Glutamatergic neuron (in vitro differentiated cells): ENCODE results near the gene NAMPT. TPM values are rescaled to one million over a fixed set of nuclear protein-coding genes. Genes with fewer than 3 reads are reported as not detected.

Experiments used
- DNase-seq: peaks from one replicate; pipeline ENCODE4 v3.0.0; 2022
- H3K27ac Mint-ChIP-seq: one replicate; pipeline ENCODE4 v1.8.0; 2020; ENCODE audit warnings: mild to moderate bottlenecking, mixed read lengths, inconsistent platforms; ENCODE audit not compliant: unreplicated experiment
- H3K27me3 Mint-ChIP-seq: one replicate; pipeline ENCODE4 v1.8.0; 2020; ENCODE audit warnings: mild to moderate bottlenecking, moderate library complexity, mixed read lengths, inconsistent platforms; ENCODE audit not compliant: unreplicated experiment
- H3K36me3 Mint-ChIP-seq: one replicate; pipeline ENCODE4 v1.8.0; 2020; ENCODE audit warnings: mild to moderate bottlenecking, mixed read lengths, inconsistent platforms; ENCODE audit not compliant: unreplicated experiment
- H3K4me1 Mint-ChIP-seq: one replicate; pipeline ENCODE4 v1.8.0; 2020; ENCODE audit warnings: mild to moderate bottlenecking, low read depth, mixed read lengths, inconsistent platforms; ENCODE audit not compliant: unreplicated experiment
- H3K4me3 Mint-ChIP-seq: one replicate; pipeline ENCODE4 v1.8.0; 2020; ENCODE audit warnings: mild to moderate bottlenecking, mixed read lengths, inconsistent platforms; ENCODE audit not compliant: unreplicated experiment
- H3K9me3 Mint-ChIP-seq: one replicate; pipeline ENCODE4 v1.8.0; 2020; ENCODE audit warnings: mild to moderate bottlenecking, moderate library complexity, mixed read lengths, inconsistent platforms; ENCODE audit not compliant: unreplicated experiment
- CTCF ChIP-seq: fragments of 200-600 bp; sonication (generic); IDR thresholded peaks from one replicate; pipeline ENCODE4 v1.5.0; 2021; ENCODE audit not compliant: partially characterized antibody, unreplicated experiment
- total RNA-seq: library from RNA; stranded (reverse); fragmentation: NEBNext Ultra II Directional; extraction: Animal tissue kit (Norgen Biotek cat#: 25700); gene quantifications from one replicate; pipeline ENCODE4 v1.2.1, GENCODE V29; 2021; ENCODE audit not compliant: unreplicated experiment

The NAMPT gene
- total RNA-seq, 1 donor from 2014 or later = 48.4 TPM

GRCh38 chr7:106262221-106262881, 22.4 kb downstream of the NAMPT start:
- Mint-ChIP-seq H3K27me3 (no peaks in the 10 kb centered on the region), H3K36me3 (no peaks in the 10 kb centered on the region), H3K27ac (no peak overlapping the region), H3K9me3 (no peaks in the 10 kb centered on the region), H3K4me3 (no peak overlapping the region), H3K4me1 (no peaks in the 10 kb centered on the region)
- no peak for DNase-seq
- no peak for TF ChIP-seq CTCF

- TF ChIP-seq CTCF = no peak
- no peaks in the 10 kb centered on the region for H3K4me1 Mint-ChIP-seq
- H3K27ac Mint-ChIP-seq = no peak overlapping the region
- no peaks in the 10 kb centered on the region for H3K27me3 Mint-ChIP-seq
- H3K4me3 Mint-ChIP-seq = no peak overlapping the region
- DNase-seq = no peak
- no peaks in the 10 kb centered on the region for H3K9me3 Mint-ChIP-seq
- no peaks in the 10 kb centered on the region for H3K36me3 Mint-ChIP-seq
These were observed 24.6 kb downstream of the NAMPT start for GRCh38 chr7:106260136-106260561.

GRCh38 chr7:106258789-106259188, 26.0 kb downstream of the NAMPT start:
- no peaks in the 10 kb centered on the region for H3K36me3 Mint-ChIP-seq
- no peak for TF ChIP-seq CTCF
- no peak overlapping the region for H3K4me3 Mint-ChIP-seq
- no peaks in the 10 kb centered on the region for H3K27me3 Mint-ChIP-seq
- no peak overlapping the region for H3K27ac Mint-ChIP-seq
- H3K9me3 Mint-ChIP-seq = no peaks in the 10 kb centered on the region
- no peak for DNase-seq
- no peaks in the 10 kb centered on the region for H3K4me1 Mint-ChIP-seq

DNA sequence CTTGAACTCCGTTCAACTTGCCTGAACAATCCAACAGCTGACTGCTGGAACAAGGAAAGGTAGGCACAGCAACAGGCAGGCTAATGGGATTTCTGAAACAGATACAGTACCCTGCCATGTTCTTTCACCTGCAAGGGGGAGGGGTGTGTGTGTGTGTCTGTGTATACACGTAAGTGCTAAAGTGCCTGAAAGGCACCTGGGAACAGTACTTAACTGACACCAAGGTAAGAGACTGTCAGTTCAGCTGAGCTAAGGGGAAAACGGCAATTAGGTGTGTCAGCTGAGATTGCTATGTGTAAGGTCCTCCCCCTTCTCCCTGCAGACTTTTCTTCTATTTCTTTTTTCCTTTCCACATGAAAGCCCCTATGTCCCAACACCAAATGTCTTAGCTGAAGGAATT, 27.0 kb downstream of the NAMPT start:
- H3K36me3 Mint-ChIP-seq = no peaks in the 10 kb centered on the region
- TF ChIP-seq CTCF = no peak
- H3K27ac Mint-ChIP-seq = no peak overlapping the region
- no peaks in the 10 kb centered on the region for H3K27me3 Mint-ChIP-seq
- H3K4me3 Mint-ChIP-seq = no peak overlapping the region
- H3K4me1 Mint-ChIP-seq = no peaks in the 10 kb centered on the region
- no peak for DNase-seq
- H3K9me3 Mint-ChIP-seq = no peaks in the 10 kb centered on the region

DNA sequence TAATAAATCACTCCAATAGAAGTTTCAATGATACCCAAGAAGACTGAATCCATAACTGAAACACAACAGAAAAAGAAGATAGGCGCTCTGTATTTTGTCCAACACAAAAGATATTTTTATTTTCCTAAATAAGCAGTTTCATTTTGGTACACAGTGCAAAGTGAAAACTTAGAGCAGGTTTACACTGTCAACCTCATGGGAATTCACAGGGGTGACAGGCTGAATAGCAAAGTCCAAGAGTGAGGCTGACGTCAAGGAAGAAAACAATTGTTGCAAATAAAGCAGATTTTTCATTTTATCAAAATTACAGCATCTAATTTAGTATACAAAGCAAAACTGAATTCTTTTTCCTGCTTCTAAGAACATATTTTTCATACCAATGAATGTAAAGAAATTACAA, 28.6 kb downstream of the NAMPT start:
- no peak for DNase-seq
- H3K27ac Mint-ChIP-seq = no peak overlapping the region
- H3K36me3 Mint-ChIP-seq = no peaks in the 10 kb centered on the region
- H3K4me3 Mint-ChIP-seq = no peak overlapping the region
- H3K27me3 Mint-ChIP-seq = no peaks in the 10 kb centered on the region
- H3K4me1 Mint-ChIP-seq = no peaks in the 10 kb centered on the region
- TF ChIP-seq CTCF = no peak
- H3K9me3 Mint-ChIP-seq = no peaks in the 10 kb centered on the region
